Psoas muscle (tissue), 8 donors: ENCODE data around the gene CPVL. TPM values are rescaled to one million over a fixed set of nuclear protein-coding genes. Genes with fewer than 3 reads are reported as not detected.

ENCODE experiments used
- ATAC-seq, 4 donors: fragments of 200-7000 bp; cut with Tn5 transposase; one replicate each; pipeline ENCODE4 v1.9.1; 2020; ENCODE audit warnings: moderate library complexity in 3 of 4, mild to moderate bottlenecking in 2 of 4
- DNase-seq, 2 donors: peaks; one replicate each; pipeline ENCODE4 v3.0.0-alpha.2; 2020
- H3K27ac ChIP-seq: fragments of 200-600 bp; one replicate; pipeline ENCODE4 v1.8.0; 2022
- H3K27me3 ChIP-seq, 3 donors: fragments of 200-600 bp in 1 of 3; one replicate each; pipeline versions ENCODE4 v1.6.1 to v1.8.0; 2013 to 2022; ENCODE audit warnings: low read length in 2 of 3, mild to moderate bottlenecking in 2 of 3, moderate library complexity in 1 of 3; ENCODE audit not compliant: insufficient read depth in 3 of 3
- H3K36me3 ChIP-seq, 2 donors: fragments of 200-600 bp in 1 of 2; one replicate each; pipeline versions ENCODE4 v1.6.1 to v1.8.0; 2013 to 2022; ENCODE audit warnings: low read depth in 1 of 2, mild to moderate bottlenecking in 1 of 2, moderate library complexity in 1 of 2; ENCODE audit not compliant: insufficient read depth in 1 of 2
- H3K4me1 ChIP-seq: fragments of 200-600 bp; one replicate; pipeline ENCODE4 v1.8.0; 2022
- H3K4me3 ChIP-seq: fragments of 200-600 bp; one replicate; pipeline ENCODE4 v1.8.0; 2022; ENCODE audit warnings: mild to moderate bottlenecking
- H3K9me3 ChIP-seq: fragments of 200-600 bp; one replicate; pipeline ENCODE4 v1.8.0; 2022
- CTCF ChIP-seq: fragments of 200-600 bp; IDR thresholded peaks from one replicate; pipeline ENCODE4 v1.8.0; 2022; ENCODE audit warnings: antibody characterized with exemption
- WGBS, 3 donors: extraction: QIAGEN DNeasy Blood & Tissue Kit; methylation state at CpG; one replicate each; pipeline versions ENCODE4 v1.1.6 to v1.1.7; 2013; 5-methylcytosine and 5-hydroxymethylcytosine counted together
- intact Hi-C, 2 donors: fragments of 100-400 bp; cut with DNase I; formaldehyde crosslinking; loops; one replicate each; pipeline versions ENCODE4 v1.11.0 to v1.14.2; 2022
- polyA plus RNA-seq, 3 donors: library from polyadenylated mRNA; stranded (reverse); fragments of 200-250 nt; gene quantifications; one replicate each; pipeline ENCODE4 v1.2.3, GENCODE V29; 2013
- total RNA-seq, 4 donors: library from RNA; stranded (reverse); fragmentation: NEBNext Ultra II Directional in 2 of 4; extraction: Animal tissue kit (Norgen Biotek cat#: 25700) in 2 of 4; gene quantifications; one replicate each; pipeline versions ENCODE4 v1.2.1 to v1.2.4, GENCODE V29; 2021 to 2023
- donor health status: healthy with polysubstance abuse.
- donor health status: DM: no; HTN: no; CAD: no; lungs with moderate emphysema.
- donor health status: Bipolar disorder and iron deficiency.
- donor health status: healthy.
- donor health status: DM: yes; HTN: yes; CAD: no.
- donor health status: DM: no; HTN: no; CAD: no.
- donor health status: DM: no; HTN: no; CAD: no.
- donor health status: DM: yes; HTN: yes; CAD: no.

Gene CPVL
- total and polyA plus RNA-seq, 7 donors: 1.6 to 49.6 (median 6.1) TPM

DNA sequence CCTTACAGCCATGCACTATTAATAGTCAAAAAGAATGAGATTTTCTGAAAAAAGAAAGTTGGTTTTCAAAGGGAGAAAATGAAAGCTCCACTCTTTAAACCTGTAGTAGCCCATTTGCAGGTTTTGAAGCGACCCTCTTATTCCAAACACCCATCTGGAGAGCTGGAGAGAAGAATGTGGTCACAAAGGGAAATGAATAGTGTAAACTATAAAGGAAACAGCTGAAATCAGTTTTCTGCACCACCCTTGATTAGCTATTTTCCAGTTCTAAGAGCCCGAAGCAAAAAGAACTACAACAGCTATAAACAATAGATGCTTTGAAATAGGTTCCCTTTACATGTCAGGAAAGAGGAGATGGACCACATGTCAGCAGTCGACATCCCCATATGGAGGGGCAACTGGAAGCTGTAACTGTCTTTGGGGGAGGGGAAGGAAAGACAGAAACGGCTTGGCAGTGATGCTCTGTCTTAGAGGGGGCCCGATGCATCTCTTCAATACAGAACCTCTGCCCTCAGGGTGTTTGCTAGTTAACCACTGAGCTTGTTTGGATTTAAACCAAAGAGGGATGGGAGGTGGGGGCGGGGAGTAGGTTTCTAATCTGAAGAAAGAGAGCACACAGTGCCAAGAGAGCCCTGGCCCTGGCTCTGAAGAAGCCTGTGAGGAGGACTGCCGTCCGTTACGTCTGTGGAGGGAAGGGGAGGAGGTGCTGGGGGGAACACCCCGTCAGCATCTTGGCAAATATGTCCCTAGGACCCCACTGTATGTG, 55.3 kb downstream of the CPVL start:
- intact Hi-C loops: no loop called here
- WGBS, 3 donors: 19 to 33% (median 20%) methylated on average over 10 of the region's 10 CpGs

GRCh38 chr7:29090151-29090805, 56.1 kb downstream of the CPVL start:
- 65 to 75% (median 73%) methylated on average over 3 of the region's 3 CpGs for WGBS, 3 donors
- no peaks in the 10 kb centered on the region for H3K27me3 ChIP-seq
- ATAC-seq: no peak
- H3K27ac ChIP-seq: no peak overlapping the region
- intact Hi-C loops: no loop called here
- H3K36me3 ChIP-seq: no peaks in the 10 kb centered on the region
- TF ChIP-seq CTCF: no peak
- H3K4me3 ChIP-seq: no peak overlapping the region
- DNase-seq: no peak
- H3K9me3 ChIP-seq: no peaks in the 10 kb centered on the region
- H3K4me1 ChIP-seq: peaks cover 31% of the 10 kb centered on the region

More for the DNA sequence above, 55.3 kb downstream of the CPVL start:
- DNase-seq (peak; percentile 21 to 50), ATAC-seq (peak in 1 of 4 donors; percentile 53)
- Histone ChIP-seq H3K27me3 (no peaks in the 10 kb centered on the region), H3K4me3 (peak overlapping the region; percentile 49), H3K27ac (peak overlapping the region; percentile 15), H3K36me3 (no peaks in the 10 kb centered on the region), H3K9me3 (no peaks in the 10 kb centered on the region), H3K4me1 (peaks cover 30% of the 10 kb centered on the region)
- no peak for TF ChIP-seq CTCF

- DNase-seq (no peak), ATAC-seq (peak in 1 of 4 donors; percentile 43)
- intact Hi-C loops: loop anchor here in 1 of 2 donors (5.0 kb wide), 1 partner anchor 46 kb away; no protein-coding TSS in a partner anchor
- TF ChIP-seq CTCF: no peak
- WGBS, 3 donors: 3 to 16% (median 14%) methylated on average over 1 of the region's 1 CpG
- Histone ChIP-seq H3K27ac (peak overlapping the region; percentile 36), H3K27me3 (no peaks in the 10 kb centered on the region), H3K9me3 (no peaks in the 10 kb centered on the region), H3K36me3 (no peaks in the 10 kb centered on the region), H3K4me1 (peaks cover 31% of the 10 kb centered on the region), H3K4me3 (peak overlapping the region; percentile 10)
Observed at GRCh38 chr7:29087840-29088170, 58.5 kb downstream of the CPVL start.

GRCh38 chr7:29086545-29086944, 59.8 kb downstream of the CPVL start:
- H3K36me3 ChIP-seq: no peaks in the 10 kb centered on the region
- TF ChIP-seq CTCF: no peak
- DNase-seq: no peak
- no peak for ATAC-seq
- intact Hi-C loops: loop anchor here in 1 of 2 donors (5.0 kb wide), 1 partner anchor 44 kb away; no protein-coding TSS in a partner anchor
- no peaks in the 10 kb centered on the region for H3K27me3 ChIP-seq
- no peak overlapping the region for H3K27ac ChIP-seq
- H3K4me3 ChIP-seq: no peak overlapping the region
- no peaks in the 10 kb centered on the region for H3K9me3 ChIP-seq
- H3K4me1 ChIP-seq: peaks cover 31% of the 10 kb centered on the region
- 48 to 68% (median 53%) methylated on average over 2 of the region's 2 CpGs for WGBS, 3 donors
